Inflammatory macrophage treated with lipopolysaccharide for 1 hour (primary cell): ENCODE results near the gene ENPP3.
"Not testable (repeated sequence)": the region's sequence is repeated elsewhere in the genome, so short reads cannot be mapped to it uniquely, and the experiment has no call there.

ENCODE experiments used
- DNase-seq, 2 donors: peaks; one replicate each; pipeline ENCODE4 v3.0.0-alpha.2; 2020 to 2022

Gene ENPP3

GRCh38 chr6:131688286-131688685, 51.2 kb downstream of the ENPP3 start:
- no peak for DNase-seq

- DNase-seq = peak; percentile 28 to 31
Measured at GRCh38 chr6:131692031-131692430, 54.9 kb downstream of the ENPP3 start.

GRCh38 chr6:131692589-131692988, 55.5 kb downstream of the ENPP3 start:
- DNase-seq = no peak

GRCh38 chr6:131693384-131693783, 56.3 kb downstream of the ENPP3 start:
- no peak for DNase-seq

- peak; percentile 27 to 69 for DNase-seq
Measured at GRCh38 chr6:131694832-131695426, 57.8 kb downstream of the ENPP3 start.

- DNase-seq = no peak
Measured at GRCh38 chr6:131696956-131697355, 59.9 kb downstream of the ENPP3 start.

GRCh38 chr6:131700851-131701250, 63.7 kb downstream of the ENPP3 start:
- not testable (repeated sequence) for DNase-seq

- DNase-seq = not testable (repeated sequence)
Measured at GRCh38 chr6:131703905-131704304, 66.8 kb downstream of the ENPP3 start.

GRCh38 chr6:131710917-131711316, 73.8 kb downstream of the ENPP3 start, which contains the start of gene CTAGE9:
Gene CTAGE9, minus strand, starts transcription at chr6:131711017. Its CDS starts 0 bp downstream, at chr6:131711017.
- DNase-seq = not testable (repeated sequence)

- not testable (repeated sequence) for DNase-seq
Measured at GRCh38 chr6:131715567-131715966, 78.5 kb downstream of the ENPP3 start.

GRCh38 chr6:131717836-131718542, 80.9 kb downstream of the ENPP3 start:
- DNase-seq = no peak

- DNase-seq = no peak
Measured at GRCh38 chr6:131721161-131721560, 84.1 kb downstream of the ENPP3 start.

- DNase-seq = no peak
Measured at GRCh38 chr6:131724114-131724513, 87.0 kb downstream of the ENPP3 start.

GRCh38 chr6:131727467-131727866, 90.4 kb downstream of the ENPP3 start:
- no peak for DNase-seq

GRCh38 chr6:131727868-131728267, 90.8 kb downstream of the ENPP3 start:
- no peak for DNase-seq

- DNase-seq = no peak
Measured at GRCh38 chr6:131728296-131728939, 91.3 kb downstream of the ENPP3 start.

GRCh38 chr6:131729550-131729949, 92.4 kb downstream of the ENPP3 start:
- DNase-seq = no peak

- DNase-seq = no peak
Measured at GRCh38 chr6:131730264-131730663, 93.2 kb downstream of the ENPP3 start.

GRCh38 chr6:131731224-131731623, 94.1 kb downstream of the ENPP3 start:
- no peak for DNase-seq

GRCh38 chr6:131733376-131734016, 96.4 kb downstream of the ENPP3 start:
- peak; percentile 16 to 38 for DNase-seq

- no peak for DNase-seq
Measured at GRCh38 chr6:131736003-131736596, 99.0 kb downstream of the ENPP3 start.

GRCh38 chr6:131736811-131737210, 99.7 kb downstream of the ENPP3 start:
- no peak for DNase-seq

GRCh38 chr6:131739136-131739535, 102.0 kb downstream of the ENPP3 start:
- no peak for DNase-seq
